Measurements from ENCODE around the gene SRC.

The SRC gene

GRCh38 chr20:37316116-37316774, 29.7 kb upstream of the SRC start:
- Histone ChIP-seq H3K27ac (ENCODE audit: low read depth, low read length, poor library complexity, severe bottlenecking) (peak overlapping the region; percentile 86), H3F3A (ENCODE audit: insufficient read depth, low read length) (no peaks in the 10 kb centered on the region; the same call in 1 of the 2 replicates), H3K27me3 (ENCODE audit: insufficient read depth, low read length) (no peaks in the 10 kb centered on the region), H3K9me3 (ENCODE audit: low read length) (no peaks in the 10 kb centered on the region), H3K36me3 (ENCODE audit: insufficient read depth, low read length) (peaks cover 11% of the 10 kb centered on the region; the same call in 1 of the 2 replicates), H4K20me1 (ENCODE audit: insufficient read depth, low read length) (no peaks in the 10 kb centered on the region), H2AFZ (ENCODE audit: low read length) (no peak overlapping the region), H3K4me2 (ENCODE audit: low read length) (peak overlapping the region; percentile 53), H3K9ac (ENCODE audit: low read length) (peak overlapping the region; percentile 10; the same call in 1 of the 2 replicates), H3K9me2 (ENCODE audit: low read depth, low read length) (no peaks in the 10 kb centered on the region), H3K4me3 (ENCODE audit: low read depth, low read length, poor library complexity, severe bottlenecking) (no peak overlapping the region), H3K79me2 (ENCODE audit: insufficient read depth, low read length) (no peaks in the 10 kb centered on the region), H3K4me1 (ENCODE audit: insufficient read depth, low read length, severe bottlenecking) (peaks cover 32% of the 10 kb centered on the region)
- TF ChIP-seq EZH2 (IDR thresholded peaks at IDR 0.05; ENCODE audit: borderline replicate concordance, low read length) (no peak), CTCF (IDR thresholded peaks at IDR 0.05; ENCODE audit: low read length) (no peak)

- TF ChIP-seq EZH2 (IDR thresholded peaks at IDR 0.05; ENCODE audit: borderline replicate concordance, low read length) (no peak), CTCF (IDR thresholded peaks at IDR 0.05; ENCODE audit: low read length) (no peak)
- no peaks in the 10 kb centered on the region for H3K9me3 ChIP-seq (ENCODE audit: low read length)
- peaks cover 11% of the 10 kb centered on the region; the same call in 1 of the 2 replicates for H3K36me3 ChIP-seq (ENCODE audit: insufficient read depth, low read length)
- H4K20me1 ChIP-seq (ENCODE audit: insufficient read depth, low read length), result no peaks in the 10 kb centered on the region
- no peak overlapping the region for H2AFZ ChIP-seq (ENCODE audit: low read length)
- no peaks in the 10 kb centered on the region for H3K9me2 ChIP-seq (ENCODE audit: low read depth, low read length)
- peak overlapping the region; percentile 53; the same call in 1 of the 2 replicates for H3K4me2 ChIP-seq (ENCODE audit: low read length)
- H3K79me2 ChIP-seq (ENCODE audit: insufficient read depth, low read length), result no peaks in the 10 kb centered on the region
- no peaks in the 10 kb centered on the region for H3K27me3 ChIP-seq (ENCODE audit: insufficient read depth, low read length)
- H3K27ac ChIP-seq (ENCODE audit: low read depth, low read length, poor library complexity, severe bottlenecking), result peak overlapping the region; percentile 86
- no peak overlapping the region for H3K4me3 ChIP-seq (ENCODE audit: low read depth, low read length, poor library complexity, severe bottlenecking)
- H3F3A ChIP-seq (ENCODE audit: insufficient read depth, low read length), result no peaks in the 10 kb centered on the region; the same call in 1 of the 2 replicates
- H3K9ac ChIP-seq (ENCODE audit: low read length), result no peak overlapping the region
- peaks cover 32% of the 10 kb centered on the region for H3K4me1 ChIP-seq (ENCODE audit: insufficient read depth, low read length, severe bottlenecking)
Measured at GRCh38 chr20:37316775-37317170, 29.2 kb upstream of the SRC start.

- Histone ChIP-seq H3K4me2 (ENCODE audit: low read length) (no peak overlapping the region), H2AFZ (ENCODE audit: low read length) (no peak overlapping the region), H3K9me2 (ENCODE audit: low read depth, low read length) (no peaks in the 10 kb centered on the region), H3K79me2 (ENCODE audit: insufficient read depth, low read length) (no peaks in the 10 kb centered on the region), H3K9ac (ENCODE audit: low read length) (no peak overlapping the region), H3K27ac (ENCODE audit: low read depth, low read length, poor library complexity, severe bottlenecking) (no peak overlapping the region), H3K9me3 (ENCODE audit: low read length) (no peaks in the 10 kb centered on the region), H3F3A (ENCODE audit: insufficient read depth, low read length) (no peaks in the 10 kb centered on the region; the same call in 1 of the 2 replicates), H3K36me3 (ENCODE audit: insufficient read depth, low read length) (peaks cover 11% of the 10 kb centered on the region; the same call in 1 of the 2 replicates), H4K20me1 (ENCODE audit: insufficient read depth, low read length) (no peaks in the 10 kb centered on the region), H3K4me1 (ENCODE audit: insufficient read depth, low read length, severe bottlenecking) (peaks cover 32% of the 10 kb centered on the region), H3K4me3 (ENCODE audit: low read depth, low read length, poor library complexity, severe bottlenecking) (no peak overlapping the region), H3K27me3 (ENCODE audit: insufficient read depth, low read length) (no peaks in the 10 kb centered on the region)
- TF ChIP-seq CTCF (IDR thresholded peaks at IDR 0.05; ENCODE audit: low read length), result no peak
- no peak for TF ChIP-seq EZH2 (IDR thresholded peaks at IDR 0.05; ENCODE audit: borderline replicate concordance, low read length)
Measured at GRCh38 chr20:37317316-37317715, 28.6 kb upstream of the SRC start.

Data from OCI-LY1 (cell line).